HG02970 (cell line): Measurements from ENCODE around the gene KCNG2.

Experiments used
- ATAC-seq: cut with Tn5 transposase; IDR thresholded peaks from one replicate; pipeline ENCODE4 v1.9.1; 2021; ENCODE audit warnings: mild to moderate bottlenecking, moderate library complexity, moderate number of reproducible peaks; ENCODE audit not compliant: unreplicated experiment, low FRiP score

The KCNG2 gene

DNA sequence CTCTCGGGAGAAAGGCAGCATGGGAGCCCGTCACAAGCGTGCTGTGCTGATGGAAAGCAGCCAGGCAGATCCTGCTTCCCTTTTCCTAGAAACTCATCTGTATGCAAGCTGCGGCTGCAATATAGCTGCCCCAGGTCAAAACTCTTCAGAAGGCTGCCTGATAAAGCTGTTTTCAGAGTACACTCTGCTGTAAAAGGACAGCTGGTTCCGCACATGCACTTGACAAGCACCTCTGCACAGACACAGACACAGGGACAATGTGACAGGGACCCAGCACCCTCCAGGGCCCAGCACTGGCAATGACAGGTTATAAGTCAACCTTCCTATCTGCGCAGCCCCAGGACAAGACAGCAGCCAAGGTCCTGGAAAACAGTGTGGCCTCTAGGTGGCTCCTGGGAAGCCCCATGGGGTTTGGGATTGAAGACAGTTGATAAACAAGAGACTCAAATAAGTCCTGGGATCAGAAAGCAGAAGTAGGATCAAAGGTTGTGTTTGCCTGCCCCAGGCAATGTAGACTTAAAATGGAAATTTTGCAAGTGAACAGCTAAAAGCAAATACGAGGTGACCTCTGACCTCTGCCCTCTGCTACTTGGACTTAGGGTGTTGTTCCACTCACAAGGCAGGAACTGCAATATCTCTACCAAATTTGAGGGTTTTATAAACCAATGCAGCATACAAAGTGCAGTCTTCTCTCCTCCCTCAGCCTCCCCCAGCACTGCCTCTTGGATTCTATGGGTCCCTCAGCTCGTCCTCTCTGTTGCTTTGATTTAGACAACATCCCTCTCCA lies 136.8 kb downstream of the KCNG2 start:
- no peak for ATAC-seq

GRCh38 chr18:79935098-79935480 lies 137.4 kb downstream of the KCNG2 start:
- ATAC-seq = no peak

GRCh38 chr18:79935499-79935898 lies 137.8 kb downstream of the KCNG2 start:
- no peak for ATAC-seq

DNA sequence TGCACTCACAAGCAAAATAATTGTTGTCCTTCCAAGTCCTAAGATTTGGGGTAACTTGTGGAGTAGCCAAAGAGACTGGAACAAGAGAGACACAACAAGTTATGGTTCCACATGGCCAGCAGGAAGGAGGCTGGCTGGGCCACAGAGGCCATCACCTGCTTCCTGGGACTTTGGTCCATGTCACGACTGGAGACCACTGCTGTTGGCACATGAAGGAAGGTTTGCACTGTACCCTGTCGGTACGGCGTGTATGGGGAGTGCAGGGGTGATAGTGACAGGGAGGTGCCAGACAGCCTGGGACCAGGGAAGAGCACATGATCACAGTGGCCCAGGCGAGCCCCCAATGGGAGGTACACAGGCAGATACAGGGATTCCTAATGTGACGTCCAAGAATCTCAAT lies 138.2 kb downstream of the KCNG2 start:
- no peak for ATAC-seq

GRCh38 chr18:79936641-79937040 lies 138.9 kb downstream of the KCNG2 start:
- no peak for ATAC-seq

DNA sequence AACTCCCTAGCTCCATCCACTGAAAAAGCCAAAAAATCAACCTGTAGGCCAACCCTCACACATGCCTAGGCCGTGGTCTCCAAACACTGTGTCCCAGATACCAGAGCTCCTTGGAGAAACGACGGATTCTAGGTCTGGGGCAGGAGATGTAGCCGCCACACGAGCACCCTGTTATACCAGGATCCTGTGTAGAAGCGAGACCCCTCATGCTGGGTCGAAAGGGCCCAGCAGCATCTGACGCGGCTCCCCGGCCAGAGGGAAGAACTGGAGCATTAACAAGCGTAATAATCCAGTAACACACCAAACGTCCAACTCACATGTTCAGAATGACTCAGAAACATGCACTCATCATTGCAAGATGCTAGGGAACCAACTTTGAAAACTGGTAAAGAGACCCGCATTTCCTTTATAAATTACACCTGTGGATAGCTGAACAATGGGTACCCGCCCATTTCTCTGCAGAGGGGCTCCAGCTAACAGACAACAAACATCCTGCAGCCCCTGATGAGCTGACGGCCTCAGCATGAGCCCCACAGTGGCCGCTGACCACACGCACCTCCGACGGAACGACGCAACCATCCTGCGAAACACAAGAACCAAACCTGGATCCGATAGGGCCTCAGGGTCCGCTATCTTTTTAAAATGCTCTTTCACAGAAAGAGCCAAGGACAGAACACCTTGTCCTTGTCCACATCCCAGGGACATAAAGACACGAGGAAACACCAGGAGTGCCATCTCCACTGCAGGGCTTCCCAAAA lies 139.5 kb downstream of the KCNG2 start:
- no peak for ATAC-seq

DNA sequence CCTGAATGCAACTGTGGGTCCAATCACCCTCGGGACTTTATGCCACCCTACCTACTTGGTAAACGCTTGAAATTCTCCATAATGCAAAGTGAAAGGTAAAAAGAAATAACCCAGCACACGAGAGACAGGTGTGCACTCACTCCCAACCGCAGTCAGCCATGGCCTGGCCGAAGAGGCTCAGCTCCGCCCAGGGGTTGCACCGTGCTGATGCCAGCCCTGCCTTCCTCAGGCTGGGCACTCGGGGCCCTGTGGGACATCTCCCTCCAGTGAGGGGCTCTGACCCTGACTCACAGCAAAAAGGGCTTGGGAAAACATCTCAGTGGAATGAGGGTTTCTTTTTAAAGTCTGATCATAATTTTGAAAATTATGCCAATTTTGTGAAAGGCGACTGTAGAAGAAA lies 140.5 kb downstream of the KCNG2 start:
- ATAC-seq = no peak

DNA sequence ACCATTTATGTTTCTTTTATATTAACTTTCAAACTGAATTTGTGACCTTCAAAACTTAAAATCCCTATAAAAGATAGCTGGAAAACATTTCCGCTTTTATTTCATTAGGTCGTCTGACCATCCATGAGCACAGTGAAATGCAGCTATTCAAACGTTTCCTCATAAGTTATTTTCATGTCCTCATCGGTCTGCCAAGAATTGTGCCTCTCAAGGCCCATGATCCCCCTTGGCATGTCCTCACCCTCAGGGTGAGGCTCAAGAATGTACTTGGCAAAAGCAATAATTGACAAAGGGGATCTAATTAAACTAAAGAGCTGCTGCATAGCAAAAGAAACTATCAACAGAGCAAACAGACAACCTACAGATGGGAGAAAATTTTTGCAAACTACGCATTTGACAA lies 141.4 kb downstream of the KCNG2 start:
- no peak for ATAC-seq

GRCh38 chr18:79940126-79940813 lies 142.5 kb downstream of the KCNG2 start:
- no peak for ATAC-seq

- no peak for ATAC-seq
Measured at GRCh38 chr18:79940814-79941472, 143.2 kb downstream of the KCNG2 start.

GRCh38 chr18:79941473-79942119 lies 143.9 kb downstream of the KCNG2 start:
- no peak for ATAC-seq

DNA sequence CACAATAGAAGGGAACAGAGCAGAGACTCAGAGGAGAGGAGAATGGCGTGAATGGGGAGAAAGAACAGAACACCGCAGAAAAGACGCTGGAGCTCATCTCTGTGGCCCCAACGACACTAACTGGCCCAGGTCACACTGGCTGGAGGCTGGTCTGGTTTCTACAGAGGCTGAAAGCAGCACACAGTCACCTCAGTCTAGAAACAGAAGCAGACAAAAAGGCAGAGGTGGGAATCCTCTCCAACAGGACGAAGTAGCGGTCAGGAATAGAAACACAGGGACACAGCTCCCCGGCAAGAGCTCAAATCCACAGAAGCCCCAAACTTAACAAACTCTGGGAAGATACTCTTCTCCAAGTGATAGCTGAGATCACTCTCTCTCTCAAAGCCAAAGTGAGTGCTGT lies 144.5 kb downstream of the KCNG2 start:
- ATAC-seq = no peak

DNA sequence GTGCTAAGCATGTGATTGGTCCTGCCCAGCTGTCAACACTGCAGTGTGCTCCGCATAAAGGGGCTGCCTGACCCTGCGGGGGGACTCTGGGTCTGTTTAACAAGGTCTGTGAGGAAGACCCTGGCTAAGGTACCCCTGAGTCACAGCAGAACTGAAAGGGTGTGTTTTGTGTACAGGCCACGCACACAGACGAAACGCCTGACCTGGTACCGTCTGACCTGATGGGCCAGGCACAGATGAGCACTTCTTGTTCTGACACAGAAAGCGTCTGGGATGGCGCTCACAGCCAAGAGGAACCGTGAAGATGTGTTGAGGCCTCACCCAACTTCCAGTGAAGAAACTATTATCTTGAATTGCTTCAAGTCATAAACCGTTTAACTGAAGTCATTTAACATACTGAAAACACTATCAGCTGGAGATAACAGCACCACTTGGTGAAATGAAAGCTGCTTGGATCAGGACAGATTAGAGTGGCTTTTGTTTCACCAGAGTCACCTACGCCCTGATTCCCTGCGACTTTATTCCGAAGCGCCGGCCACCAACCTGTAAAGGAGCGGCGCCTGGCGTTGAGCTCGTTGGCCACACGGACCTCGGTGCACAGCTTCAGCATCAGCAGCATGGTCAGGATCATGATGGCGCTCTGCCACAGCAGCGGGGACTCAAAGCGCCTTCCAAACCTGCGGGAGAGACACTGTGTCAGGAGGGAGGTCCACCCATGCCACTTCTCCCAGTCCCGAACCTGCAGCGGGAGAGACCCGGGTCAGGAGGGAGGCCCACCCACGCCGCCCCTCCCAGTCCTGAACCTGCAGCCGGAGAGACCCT lies 145.3 kb downstream of the KCNG2 start:
- ATAC-seq = no peak

- no peak for ATAC-seq
Measured at GRCh38 chr18:79943608-79944125, 145.9 kb downstream of the KCNG2 start.

DNA sequence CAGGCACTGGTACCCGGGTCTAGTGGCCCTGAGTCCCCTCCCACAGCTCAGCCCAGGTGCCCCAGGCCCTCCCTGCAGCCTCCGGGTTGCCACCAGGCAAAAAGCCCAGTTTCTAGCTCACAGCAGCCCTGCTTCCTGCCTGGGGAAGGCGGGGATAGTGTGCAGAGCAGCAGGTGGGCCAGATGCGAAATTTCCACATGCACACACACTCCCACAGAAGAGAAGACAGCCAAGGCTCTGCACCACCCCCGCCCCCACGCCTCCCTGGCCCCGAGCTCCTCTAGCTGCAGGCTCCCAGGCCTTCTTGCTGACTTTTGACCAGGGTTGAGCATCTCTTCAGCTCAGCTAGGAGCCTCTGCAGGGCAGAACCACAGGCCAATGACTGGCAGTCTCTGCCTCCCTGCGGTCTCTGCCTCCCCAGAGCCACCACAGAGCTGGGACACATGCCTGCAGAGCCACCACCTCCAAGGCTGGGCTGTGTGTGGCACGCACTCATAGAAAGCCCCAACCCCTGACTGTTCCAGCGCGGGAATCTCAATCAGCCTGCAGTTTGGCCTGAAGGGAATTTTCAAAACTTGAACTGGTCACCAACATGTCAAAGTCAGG lies 146.5 kb downstream of the KCNG2 start:
- ATAC-seq = no peak

DNA sequence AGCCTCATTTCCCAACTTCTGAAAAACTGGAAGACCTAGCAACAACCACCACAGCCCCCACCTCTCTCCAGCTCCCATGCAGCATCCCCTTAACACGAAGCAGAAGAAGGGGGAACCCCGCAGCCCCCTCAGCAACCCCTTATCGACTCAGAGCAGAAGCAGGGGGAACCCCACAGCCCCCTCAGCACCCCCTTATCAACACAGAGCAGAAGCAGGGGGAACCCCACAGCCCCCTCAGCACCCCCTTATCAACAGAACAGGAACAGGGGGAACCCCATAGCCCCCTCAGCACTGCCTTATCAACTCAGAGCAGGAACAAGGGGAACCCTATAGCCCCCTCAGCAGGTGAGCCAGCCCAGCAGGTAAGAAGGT lies 147.0 kb downstream of the KCNG2 start:
- no peak for ATAC-seq

GRCh38 chr18:79945118-79946042 lies 147.6 kb downstream of the KCNG2 start:
- ATAC-seq = no peak
